ENCODE results near the gene OSBPL5. TPM values are rescaled to one million over a fixed set of nuclear protein-coding genes. Genes with fewer than 3 reads are reported as not detected.

OSBPL5 gene
- total and polyA plus RNA-seq, 2 donors (not counting 1 experiment from before 2014, with no cell fraction given): 12.4 to 49.0 TPM

- H3K27ac ChIP-seq (ENCODE audit: insufficient read depth, low read length): no peak overlapping the region
- H3K4me3 ChIP-seq (replicated peaks in 1 of 4; ENCODE audit: control extremely low read depth in 1 of 4, insufficient read depth in 1 of 4, low read depth in 3 of 4, low read length in 4 of 4): no peak overlapping the region
- no peak for DNase-seq (ENCODE audit: low read depth in 2 of 2)
- no peak overlapping the region for H2AFZ ChIP-seq (ENCODE audit: low read length)
- H4K20me1 ChIP-seq (ENCODE audit: control insufficient read depth, extremely low read depth, insufficient read depth, low read length): no peaks in the 10 kb centered on the region
- H3K9ac ChIP-seq (ENCODE audit: insufficient read depth, low read length): no peak overlapping the region
- H3K27me3 ChIP-seq (ENCODE audit: control insufficient read depth, insufficient read depth, low read length): no peaks in the 10 kb centered on the region
- H3K4me2 ChIP-seq (ENCODE audit: extremely low read depth, insufficient read depth, low read length): no peak overlapping the region
- H3K79me2 ChIP-seq (ENCODE audit: control insufficient read depth, insufficient read depth, low read length): no peaks in the 10 kb centered on the region
- H3K4me1 ChIP-seq (ENCODE audit: control insufficient read depth, extremely low read depth, insufficient read depth, low read length): no peaks in the 10 kb centered on the region
- no peaks in the 10 kb centered on the region for H3K9me3 ChIP-seq (ENCODE audit: control insufficient read depth, insufficient read depth, low read depth, low read length)
- TF ChIP-seq CTCF (conservative IDR thresholded peaks at IDR 0.05 in 1 of 2, IDR thresholded peaks at IDR 0.05 in 1 of 2; ENCODE audit: low read depth in 1 of 2, low read length in 2 of 2): no peak
- no peak for TF ChIP-seq EZH2 (IDR thresholded peaks at IDR 0.05; ENCODE audit: low read length, missing control alignments)
- no peaks in the 10 kb centered on the region for H3K36me3 ChIP-seq (ENCODE audit: control insufficient read depth, insufficient read depth, low read length)
Observed at GRCh38 chr11:3191586-3192324, 26.6 kb upstream of the OSBPL5 start.

GRCh38 chr11:3190600-3190999 is 25.5 kb upstream of the OSBPL5 start:
- Histone ChIP-seq H2AFZ (ENCODE audit: low read length) (no peak overlapping the region), H3K4me2 (ENCODE audit: extremely low read depth, insufficient read depth, low read length) (no peak overlapping the region), H3K9ac (ENCODE audit: insufficient read depth, low read length) (no peak overlapping the region), H3K79me2 (ENCODE audit: control insufficient read depth, insufficient read depth, low read length) (no peaks in the 10 kb centered on the region), H3K27me3 (ENCODE audit: control insufficient read depth, insufficient read depth, low read length) (no peaks in the 10 kb centered on the region), H3K4me3 (replicated peaks in 1 of 4; ENCODE audit: control extremely low read depth in 1 of 4, insufficient read depth in 1 of 4, low read depth in 3 of 4, low read length in 4 of 4) (no peak overlapping the region), H4K20me1 (ENCODE audit: control insufficient read depth, extremely low read depth, insufficient read depth, low read length) (no peaks in the 10 kb centered on the region), H3K36me3 (ENCODE audit: control insufficient read depth, insufficient read depth, low read length) (no peaks in the 10 kb centered on the region), H3K4me1 (ENCODE audit: control insufficient read depth, extremely low read depth, insufficient read depth, low read length) (no peaks in the 10 kb centered on the region), H3K27ac (ENCODE audit: insufficient read depth, low read length) (no peak overlapping the region), H3K9me3 (ENCODE audit: control insufficient read depth, insufficient read depth, low read depth, low read length) (no peaks in the 10 kb centered on the region)
- TF ChIP-seq EZH2 (IDR thresholded peaks at IDR 0.05; ENCODE audit: low read length, missing control alignments): no peak
- TF ChIP-seq CTCF (conservative IDR thresholded peaks at IDR 0.05 in 1 of 2, IDR thresholded peaks at IDR 0.05 in 1 of 2; ENCODE audit: low read depth in 1 of 2, low read length in 2 of 2): no peak
- DNase-seq (ENCODE audit: low read depth in 2 of 2): no peak

- DNase-seq (ENCODE audit: low read depth in 2 of 2): no peak
- Histone ChIP-seq H3K4me2 (ENCODE audit: extremely low read depth, insufficient read depth, low read length) (no peak overlapping the region), H3K27ac (ENCODE audit: insufficient read depth, low read length) (no peak overlapping the region), H3K4me3 (replicated peaks in 1 of 4; ENCODE audit: control extremely low read depth in 1 of 4, insufficient read depth in 1 of 4, low read depth in 3 of 4, low read length in 4 of 4) (no peak overlapping the region), H4K20me1 (ENCODE audit: control insufficient read depth, extremely low read depth, insufficient read depth, low read length) (no peaks in the 10 kb centered on the region), H3K36me3 (ENCODE audit: control insufficient read depth, insufficient read depth, low read length) (no peaks in the 10 kb centered on the region), H3K9ac (ENCODE audit: insufficient read depth, low read length) (no peak overlapping the region), H3K27me3 (ENCODE audit: control insufficient read depth, insufficient read depth, low read length) (no peaks in the 10 kb centered on the region), H2AFZ (ENCODE audit: low read length) (no peak overlapping the region), H3K9me3 (ENCODE audit: control insufficient read depth, insufficient read depth, low read depth, low read length) (no peaks in the 10 kb centered on the region), H3K4me1 (ENCODE audit: control insufficient read depth, extremely low read depth, insufficient read depth, low read length) (no peaks in the 10 kb centered on the region), H3K79me2 (ENCODE audit: control insufficient read depth, insufficient read depth, low read length) (no peaks in the 10 kb centered on the region)
- no peak for TF ChIP-seq CTCF (conservative IDR thresholded peaks at IDR 0.05 in 1 of 2, IDR thresholded peaks at IDR 0.05 in 1 of 2; ENCODE audit: low read depth in 1 of 2, low read length in 2 of 2)
- no peak for TF ChIP-seq EZH2 (IDR thresholded peaks at IDR 0.05; ENCODE audit: low read length, missing control alignments)
Observed at GRCh38 chr11:3189886-3190583, 24.9 kb upstream of the OSBPL5 start.
